Activated CD8-positive, alpha-beta memory T cell treated with anti-CD3 and anti-CD28 coated beads for 4 hours (primary cell): ENCODE measurements around the gene SPINK14.

ENCODE experiments used
- DNase-seq, 2 donors: peaks; one replicate each; pipeline ENCODE4 v3.0.0-alpha.2; 2020; ENCODE audit warnings: low read depth in 2 of 2

The SPINK14 gene

DNA sequence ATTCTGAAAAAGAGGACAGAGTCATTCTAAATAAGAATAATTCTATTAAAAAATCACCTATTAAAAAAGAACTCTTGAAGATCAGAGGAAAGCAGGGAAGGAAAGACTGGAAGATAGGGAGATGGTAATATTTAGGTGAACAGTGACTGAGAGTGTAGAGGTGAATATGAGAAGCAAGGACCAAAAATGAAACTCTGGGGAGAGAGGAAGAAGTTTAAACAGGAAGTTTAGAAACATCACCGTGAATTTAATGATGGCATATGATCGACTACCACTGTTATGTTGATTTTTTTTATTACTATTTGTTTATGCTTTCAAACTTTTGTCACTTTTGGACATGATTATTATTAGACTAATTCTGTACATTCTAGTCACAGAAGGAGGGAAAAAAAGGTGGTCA is 32.8 kb downstream of the SPINK14 start:
- no peak for DNase-seq

DNA sequence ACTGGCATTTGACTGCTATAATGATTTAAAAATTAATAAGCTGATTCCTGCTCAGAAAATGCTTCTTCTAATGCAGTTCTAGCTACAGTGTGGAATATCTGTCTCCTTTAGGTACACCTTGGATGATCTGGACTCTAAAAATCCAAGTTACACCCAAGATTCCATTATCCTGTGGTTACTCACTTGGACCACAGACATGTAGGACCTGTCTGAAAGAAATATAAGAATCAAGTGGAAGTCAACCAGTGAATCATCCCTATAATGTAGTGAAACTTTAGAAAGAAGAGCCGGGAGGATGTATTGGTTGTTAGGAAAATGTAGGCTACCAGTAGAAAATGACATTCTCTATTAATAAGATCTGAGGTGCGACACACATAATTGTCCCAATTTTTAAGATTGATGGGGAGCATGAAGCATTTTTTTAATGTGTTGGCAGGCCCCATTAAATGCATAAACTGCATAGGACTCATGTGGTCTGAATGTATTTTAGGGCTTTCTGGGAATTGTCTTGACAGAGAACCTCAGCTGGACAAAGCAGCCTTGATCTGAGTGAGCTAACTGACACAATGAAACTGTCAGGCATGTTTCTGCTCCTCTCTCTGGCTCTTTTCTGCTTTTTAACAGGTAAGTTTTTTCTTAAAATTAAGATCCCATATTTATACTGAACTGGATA is 34.3 kb downstream of the SPINK14 start, which contains the start of gene SPINK6:
Gene SPINK6, plus strand, starts transcription at position 512 of the 673 bp plus-strand sequence. Its CDS starts 55 bp downstream, at position 567.
- DNase-seq = no peak

DNA sequence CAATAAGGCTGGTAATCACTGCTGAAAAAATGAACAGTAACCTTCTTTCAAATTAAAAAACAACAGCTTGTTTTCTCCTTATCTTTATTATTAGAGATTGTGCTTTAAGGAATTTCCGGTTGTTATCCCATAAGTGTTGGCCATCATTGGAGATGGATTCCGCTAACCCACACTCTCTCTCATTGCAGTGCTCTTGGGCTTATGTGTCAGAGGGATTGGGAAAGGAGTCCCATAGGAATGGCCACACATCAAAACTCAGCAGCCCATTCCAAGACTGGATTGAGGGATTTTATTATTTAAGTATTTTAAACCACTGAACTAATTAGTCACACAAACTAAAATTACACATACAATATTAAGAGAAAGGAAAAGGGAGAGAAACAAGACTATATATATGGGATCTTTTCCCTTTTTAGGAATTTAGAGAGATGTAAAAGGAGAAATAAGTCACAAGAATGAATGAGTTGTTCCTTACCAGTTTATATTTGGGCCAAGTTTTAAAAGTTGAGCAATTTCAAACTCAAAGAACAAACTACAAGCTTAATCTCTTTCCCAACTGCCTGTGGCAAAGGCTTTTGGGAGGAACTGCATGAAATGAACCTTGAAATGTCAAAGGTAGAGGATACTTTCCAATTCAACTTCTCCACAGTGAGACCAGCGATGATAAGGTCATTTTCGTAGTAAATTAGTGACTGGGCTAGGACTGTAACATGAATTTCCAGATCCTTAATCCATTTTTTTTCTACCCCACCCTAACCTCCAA is 36.9 kb downstream of the SPINK14 start:
- DNase-seq = no peak

DNA sequence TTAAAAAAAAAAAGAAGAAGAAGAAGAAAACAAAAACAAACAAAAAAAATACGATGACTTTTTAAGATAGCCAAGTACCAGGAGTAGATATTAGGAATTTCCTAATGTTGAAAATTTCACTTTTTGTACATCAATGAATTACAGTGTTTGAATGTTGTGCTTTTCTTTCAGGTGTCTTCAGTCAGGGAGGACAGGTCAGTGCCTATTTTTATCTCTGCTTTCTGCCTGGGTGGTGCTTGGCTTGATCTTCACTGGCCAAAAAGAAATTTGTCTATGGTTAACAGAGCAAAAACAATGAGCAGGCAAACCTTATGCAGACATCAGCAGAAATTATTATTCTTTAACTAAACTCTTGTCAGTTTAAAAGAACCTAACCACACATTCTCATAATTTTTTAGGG is 37.5 kb downstream of the SPINK14 start:
- DNase-seq = no peak

DNA sequence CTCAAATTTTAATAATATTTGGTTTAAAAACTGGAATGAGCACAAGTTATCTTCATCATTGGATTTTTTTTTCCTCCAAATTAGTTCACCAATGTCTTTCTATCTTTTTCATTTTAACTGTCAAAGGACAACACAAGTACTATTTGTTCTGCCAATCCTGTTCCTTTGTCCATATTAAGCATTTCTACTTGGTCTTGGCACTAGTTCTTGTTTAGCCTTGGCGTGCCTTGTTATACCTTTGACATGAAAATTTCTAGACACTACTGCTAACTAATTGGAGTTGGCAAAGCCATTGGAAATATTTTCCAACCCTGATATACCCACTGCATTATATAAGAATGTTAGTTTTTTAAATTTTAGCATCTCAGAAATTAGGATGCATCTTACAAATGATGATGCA is 38.3 kb downstream of the SPINK14 start:
- no peak for DNase-seq

DNA sequence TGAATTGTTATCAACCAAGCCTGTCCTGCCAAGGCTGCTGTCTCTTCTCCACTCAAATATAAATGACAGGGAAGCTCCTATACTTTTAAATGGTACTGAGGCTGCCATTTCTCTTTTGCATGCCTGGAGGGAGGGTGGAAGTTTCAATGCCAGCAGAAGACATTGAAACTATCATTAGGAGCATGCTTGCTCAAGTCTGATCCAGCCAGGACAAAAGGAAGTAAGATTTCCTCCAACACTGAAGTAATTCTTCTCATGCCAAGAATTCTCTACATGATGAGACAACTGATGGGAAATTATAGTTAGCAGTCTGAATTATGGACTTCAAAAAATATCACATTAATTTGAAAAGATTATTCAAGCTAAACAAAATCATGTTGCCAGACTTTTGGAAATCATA is 39.9 kb downstream of the SPINK14 start:
- DNase-seq = no peak

DNA sequence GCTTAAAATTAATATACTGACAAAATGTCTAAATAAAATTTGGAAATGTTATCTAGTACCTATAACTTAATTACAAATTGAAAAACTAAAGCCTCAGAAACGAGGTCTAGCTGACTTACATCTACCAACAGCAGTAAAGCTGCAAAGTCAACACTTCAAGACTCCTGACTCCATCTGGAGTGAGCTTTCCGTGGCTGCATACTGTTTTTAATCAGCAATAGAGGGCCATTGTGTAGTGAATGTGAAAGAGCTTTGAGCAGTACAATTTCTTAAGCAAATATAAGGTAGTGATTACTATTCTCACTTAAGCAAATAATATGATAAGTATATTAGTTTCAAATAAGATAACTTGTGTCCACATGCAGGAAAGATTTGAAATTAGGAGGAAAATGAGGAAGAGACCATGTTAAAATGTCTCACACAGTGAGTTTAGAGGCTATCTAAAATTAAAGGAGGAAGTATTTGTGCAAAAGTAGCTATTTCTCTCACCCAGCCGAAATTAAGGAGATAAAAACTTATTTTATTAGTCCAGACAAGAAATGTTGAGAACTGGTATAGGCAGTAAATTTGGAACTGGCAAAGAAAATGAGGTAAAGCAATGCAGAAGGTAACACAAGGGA is 40.9 kb downstream of the SPINK14 start:
- no peak for DNase-seq

DNA sequence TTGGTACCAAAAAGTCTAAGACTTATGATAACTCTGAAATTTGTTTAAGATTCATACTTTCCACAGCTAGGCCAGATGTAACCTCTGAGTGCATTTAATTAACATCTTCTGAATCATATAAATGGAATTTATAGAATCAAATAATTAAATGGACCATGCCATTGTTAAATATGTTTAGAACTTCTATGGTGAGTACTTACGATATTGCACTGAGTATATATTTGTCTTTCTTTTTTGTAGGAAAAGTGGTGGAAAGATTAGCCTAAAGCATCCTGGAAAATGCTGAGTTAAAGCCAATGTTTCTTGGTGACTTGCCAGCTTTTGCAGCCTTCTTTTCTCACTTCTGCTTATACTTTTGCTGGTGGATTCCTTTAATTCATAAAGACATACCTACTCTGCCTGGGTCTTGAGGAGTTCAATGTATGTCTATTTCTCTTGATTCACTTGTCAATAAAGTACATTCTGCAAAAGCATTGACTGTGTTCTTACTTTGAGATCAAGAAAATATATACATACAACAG is 46.4 kb downstream of the SPINK14 start:
- DNase-seq = no peak

DNA sequence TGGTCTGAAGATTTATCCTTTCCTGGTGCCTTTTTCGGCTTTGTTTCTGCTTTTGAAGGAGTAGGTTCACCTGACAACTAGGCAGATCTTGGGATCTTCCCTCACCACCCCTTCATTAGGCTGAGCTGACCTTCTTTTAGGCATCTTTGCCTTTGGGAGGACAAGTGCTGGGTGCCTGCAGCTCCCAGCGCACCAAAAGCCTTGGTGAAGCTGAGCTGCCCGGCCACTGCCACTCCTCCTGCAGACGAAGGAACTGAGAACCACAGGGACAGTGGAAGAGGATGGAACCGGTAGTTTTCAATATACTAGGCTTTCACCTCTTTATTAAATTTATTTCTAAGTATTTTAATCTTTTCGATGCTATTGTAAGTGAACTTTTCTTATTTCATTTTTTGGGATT is 53.2 kb downstream of the SPINK14 start:
- no peak for DNase-seq

DNA sequence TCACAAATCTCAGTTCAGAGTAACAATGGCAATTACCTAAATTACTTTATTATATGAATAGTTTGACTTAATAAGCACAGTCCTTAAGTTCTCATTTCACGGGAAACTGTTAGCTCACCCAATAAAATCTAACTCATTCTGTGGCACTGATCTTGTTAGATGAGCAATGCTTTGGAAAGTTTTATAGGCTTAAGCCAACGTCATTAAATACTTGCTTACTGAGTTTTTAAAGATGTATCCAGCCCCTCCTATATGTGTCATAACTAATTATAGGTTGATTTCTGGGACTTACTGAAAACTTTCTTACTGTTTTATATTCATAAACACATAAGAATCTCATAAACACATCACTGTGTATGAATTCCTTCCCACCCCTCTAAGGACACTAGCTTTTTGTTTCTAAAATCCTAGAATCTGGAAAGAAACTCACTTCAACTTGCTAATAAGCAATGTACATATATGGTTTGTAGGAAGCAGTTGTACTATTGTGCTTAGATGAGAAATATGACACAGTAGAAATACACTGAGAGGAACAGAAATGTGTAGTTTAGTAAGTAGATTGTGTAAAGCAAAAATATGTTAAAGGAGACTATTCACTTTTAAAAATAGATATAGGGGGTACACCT is 55.9 kb downstream of the SPINK14 start:
- no peak for DNase-seq
